NT2/D1 (cell line): ENCODE results near the gene LHX5.

Experiments
- YY1 ChIP-seq: IDR thresholded peaks from 2 replicates; pipeline ENCODE4 v1.6.1; 2011; ENCODE audit not compliant: insufficient read length, insufficient read depth
- ZNF274 ChIP-seq: IDR thresholded peaks from 2 replicates; pipeline ENCODE4 v1.6.1; 2011; ENCODE audit warnings: mild to moderate bottlenecking, low read depth, low read length

GRCh38 chr12:113443030-113443539 lies 28.6 kb downstream of the LHX5 start:
- TF ChIP-seq ZNF274 (no peak), YY1 (no peak)
